HG03558 (cell line): Measurements from ENCODE around the gene SLC26A8.
"Not testable (repeated sequence)": the region's sequence is repeated elsewhere in the genome, so short reads cannot be mapped to it uniquely, and the experiment has no call there.

Source experiments
- ATAC-seq: cut with Tn5 transposase; IDR thresholded peaks from one replicate; pipeline ENCODE4 v1.9.1; 2021; ENCODE audit warnings: moderate number of reproducible peaks; ENCODE audit not compliant: unreplicated experiment; ENCODE audit errors: extremely low read depth

The SLC26A8 gene

DNA sequence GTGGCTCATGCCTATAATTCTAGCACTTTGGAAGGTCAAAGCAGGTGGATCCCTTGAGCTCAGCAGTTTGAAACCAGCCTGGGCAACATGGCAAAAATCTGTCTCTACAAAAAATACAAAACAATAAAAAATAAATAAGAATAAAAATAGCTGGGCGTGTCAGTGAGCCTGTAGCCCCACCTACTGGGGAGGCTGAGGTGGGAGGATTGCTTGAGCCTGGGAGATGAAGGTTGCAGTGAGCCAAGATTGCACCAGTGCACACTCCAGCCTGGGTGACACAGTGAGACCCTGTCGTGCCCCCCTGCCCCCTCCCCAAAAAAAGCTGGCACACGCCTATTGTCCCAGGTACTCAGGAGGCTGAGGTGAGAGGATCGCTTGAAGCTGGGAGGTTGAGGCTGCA lies 68.5 kb downstream of the SLC26A8 start:
- no peak for ATAC-seq

DNA sequence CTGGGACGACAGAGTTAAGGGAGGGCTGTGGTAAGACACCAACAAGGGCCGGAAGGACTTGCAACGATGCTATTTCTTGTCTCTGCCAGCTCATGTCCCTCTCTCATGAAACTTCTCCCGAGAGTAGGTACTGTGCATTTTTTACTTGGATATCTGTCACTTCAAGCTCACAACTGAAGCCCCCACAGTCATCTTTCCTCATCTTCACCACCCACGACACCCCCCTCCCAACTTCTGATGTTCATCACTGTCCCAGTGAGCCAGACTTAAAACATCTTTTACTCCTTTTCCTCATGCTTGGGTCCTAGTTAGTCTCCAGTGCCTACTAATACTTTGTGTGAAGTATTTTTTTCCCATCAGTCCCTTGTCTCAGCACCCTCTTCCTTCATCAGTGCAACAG lies 68.9 kb downstream of the SLC26A8 start:
- no peak for ATAC-seq

DNA sequence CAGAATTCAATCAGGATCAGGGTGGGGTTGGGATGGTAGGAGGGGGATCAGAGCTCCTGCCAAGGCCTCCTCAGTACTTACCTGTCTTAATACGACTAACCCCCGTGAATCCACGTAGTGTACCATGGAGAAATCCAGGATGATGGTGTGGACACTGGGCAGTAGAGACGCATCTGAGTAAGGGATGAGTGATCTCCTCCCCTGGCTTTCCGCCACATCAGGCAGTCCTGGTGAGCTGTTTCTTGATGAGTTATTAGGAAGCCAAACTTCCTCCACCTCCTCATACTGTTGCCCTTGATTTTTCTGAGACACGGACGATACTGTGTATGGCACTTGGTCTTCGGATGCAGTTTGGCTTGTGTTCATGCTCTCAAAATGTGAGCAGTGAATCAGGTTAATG lies 69.4 kb downstream of the SLC26A8 start:
- ATAC-seq: no peak

DNA sequence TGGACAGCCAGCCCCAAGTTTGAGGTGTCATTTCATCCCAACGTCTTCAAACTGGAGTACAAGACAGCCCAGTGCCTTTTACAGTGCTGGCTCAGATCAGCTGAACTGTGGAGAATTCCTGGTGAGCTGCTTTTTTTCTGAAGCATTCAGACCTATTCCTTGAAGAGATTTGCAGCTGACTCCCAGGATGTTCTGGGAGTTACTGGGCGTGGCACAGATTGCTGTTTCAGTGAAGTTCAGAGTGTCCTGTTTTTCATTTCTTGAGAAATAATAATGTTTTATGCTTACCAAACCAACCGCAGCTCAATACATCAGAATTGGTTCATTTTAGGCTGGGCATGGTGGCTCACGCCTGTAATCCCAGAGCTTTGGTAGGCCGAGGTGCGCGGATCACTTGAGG lies 70.1 kb downstream of the SLC26A8 start:
- no peak for ATAC-seq

DNA sequence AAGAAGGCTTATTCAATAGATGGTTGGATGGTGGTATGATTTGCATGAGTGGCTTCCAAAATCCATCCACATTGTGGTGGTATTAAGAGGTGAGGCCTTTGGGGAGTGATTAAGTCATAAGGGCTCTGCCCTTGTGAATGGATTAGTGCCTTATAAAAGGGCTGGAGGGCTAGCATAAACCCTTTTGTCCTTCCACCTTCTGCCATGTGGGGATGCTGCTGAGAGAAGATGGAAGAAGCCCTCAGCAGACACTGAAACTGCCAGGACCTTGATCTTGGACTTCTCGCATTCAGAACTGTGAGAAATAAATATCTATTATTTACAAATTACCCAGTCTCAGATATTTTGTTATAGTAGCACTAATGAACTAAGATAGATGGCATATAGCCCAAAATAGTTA lies 75.7 kb downstream of the SLC26A8 start:
- no peak for ATAC-seq

DNA sequence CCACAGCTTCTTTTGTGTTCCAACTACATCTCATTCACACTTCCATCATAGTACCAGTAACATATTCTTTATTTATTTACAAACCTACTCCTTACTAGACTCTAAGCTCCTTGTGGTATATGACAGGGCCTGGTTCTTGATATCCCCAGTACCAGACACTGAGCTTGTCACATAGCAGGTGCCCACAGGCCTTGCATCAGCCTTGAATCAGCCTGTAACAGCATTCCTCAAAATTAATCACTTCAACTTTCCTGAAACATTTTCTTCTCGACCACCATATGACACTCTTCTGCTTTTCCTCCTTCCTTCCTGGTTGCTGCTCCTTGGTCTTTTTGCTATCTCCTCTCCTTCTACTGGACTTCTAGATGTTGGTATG lies 78.8 kb downstream of the SLC26A8 start:
- ATAC-seq: no peak

DNA sequence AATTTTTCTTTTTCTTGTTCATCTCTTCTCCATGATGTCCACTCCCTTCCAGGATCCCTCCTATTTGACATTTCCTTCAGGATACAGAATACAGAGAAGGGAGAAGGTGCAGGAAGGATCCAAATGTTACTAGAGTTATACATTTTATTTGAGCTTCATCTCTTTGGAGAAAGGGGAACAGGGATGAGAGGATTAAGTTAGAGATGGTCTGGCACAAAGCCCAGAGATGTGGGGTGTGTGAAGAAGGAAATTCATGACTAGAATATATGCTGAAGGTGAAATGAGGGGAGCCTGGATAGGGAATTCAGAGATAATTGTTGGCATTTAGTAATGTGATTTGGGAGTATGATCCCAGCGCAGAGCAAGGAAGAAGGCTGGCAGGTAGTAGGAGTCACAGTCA lies 81.1 kb downstream of the SLC26A8 start:
- ATAC-seq: no peak

DNA sequence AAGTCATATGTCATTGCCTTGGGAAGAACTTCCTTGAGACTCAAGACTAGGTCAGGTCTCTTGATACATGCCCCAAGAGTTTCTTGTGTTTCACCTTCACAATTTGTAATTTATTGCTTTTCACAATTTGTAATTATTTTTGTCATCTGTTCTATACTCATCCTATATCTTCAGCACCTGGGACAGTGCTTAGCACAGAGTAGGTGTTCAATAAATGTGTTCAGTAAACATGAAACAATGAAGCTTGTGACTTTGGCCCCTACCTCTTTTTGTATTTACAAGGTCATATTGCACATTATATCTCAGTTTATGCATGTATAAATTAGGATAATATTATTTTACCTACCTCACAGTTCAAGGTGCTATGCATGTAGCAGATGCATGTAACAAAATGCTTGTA lies 82.1 kb downstream of the SLC26A8 start:
- ATAC-seq: no peak

DNA sequence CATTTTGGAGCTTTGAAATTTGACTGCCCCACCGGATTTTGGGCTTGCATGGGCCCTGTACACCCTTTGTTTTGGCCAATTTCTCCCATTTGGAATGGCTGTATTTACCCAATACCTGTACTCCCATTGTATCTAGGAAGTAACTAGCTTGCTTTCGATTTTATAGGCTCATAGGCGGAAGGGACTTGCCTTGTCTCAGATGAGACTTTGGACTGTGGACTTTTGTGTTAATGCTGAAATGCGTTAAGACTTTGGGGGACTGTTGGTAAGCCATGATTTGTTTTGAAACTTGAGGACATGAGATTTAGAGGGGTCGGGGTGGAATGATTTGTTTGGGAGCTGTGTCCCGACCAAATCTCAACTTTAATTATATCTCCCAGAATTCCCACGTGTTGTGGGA lies 83.3 kb downstream of the SLC26A8 start:
- ATAC-seq: not testable (repeated sequence)

DNA sequence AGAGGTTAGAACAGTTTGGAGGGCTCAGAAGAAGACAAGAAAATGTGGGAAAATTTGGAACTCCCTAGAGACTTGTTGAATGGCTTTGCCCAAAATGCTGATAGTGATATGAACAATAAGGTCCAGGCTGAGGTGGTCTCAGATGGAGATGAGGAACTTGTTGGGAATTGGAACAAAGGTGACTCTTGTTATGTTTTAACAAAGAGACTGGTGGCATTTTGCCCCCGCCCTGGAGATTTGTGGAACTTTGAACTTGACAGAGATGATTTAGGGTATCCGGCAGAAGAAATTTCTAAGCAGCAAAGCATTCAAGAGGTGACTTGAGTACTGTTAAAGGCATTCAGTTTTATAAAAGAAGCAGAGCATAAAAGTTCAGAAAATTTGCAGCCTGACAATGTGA lies 84.4 kb downstream of the SLC26A8 start:
- not testable (repeated sequence) for ATAC-seq

DNA sequence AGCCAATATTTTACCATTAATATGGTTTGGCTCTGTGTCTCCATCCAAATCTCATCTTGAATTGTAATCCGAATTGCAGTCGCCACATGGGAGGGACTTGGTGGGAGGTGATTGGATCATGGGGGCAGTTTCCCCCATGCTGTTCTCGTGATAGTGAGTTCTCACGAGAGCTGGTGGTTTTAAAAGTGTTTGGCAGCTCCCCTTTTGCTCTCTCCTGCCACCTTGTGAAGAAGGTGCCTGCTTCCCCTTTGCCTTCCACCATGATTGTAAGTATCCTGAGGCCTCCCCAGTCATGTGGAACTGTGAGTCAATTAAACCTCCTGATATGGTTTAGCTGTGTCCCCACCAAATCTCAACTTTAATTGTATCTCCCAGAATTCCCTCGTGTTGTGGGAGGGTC lies 85.2 kb downstream of the SLC26A8 start:
- ATAC-seq: not testable (repeated sequence)

DNA sequence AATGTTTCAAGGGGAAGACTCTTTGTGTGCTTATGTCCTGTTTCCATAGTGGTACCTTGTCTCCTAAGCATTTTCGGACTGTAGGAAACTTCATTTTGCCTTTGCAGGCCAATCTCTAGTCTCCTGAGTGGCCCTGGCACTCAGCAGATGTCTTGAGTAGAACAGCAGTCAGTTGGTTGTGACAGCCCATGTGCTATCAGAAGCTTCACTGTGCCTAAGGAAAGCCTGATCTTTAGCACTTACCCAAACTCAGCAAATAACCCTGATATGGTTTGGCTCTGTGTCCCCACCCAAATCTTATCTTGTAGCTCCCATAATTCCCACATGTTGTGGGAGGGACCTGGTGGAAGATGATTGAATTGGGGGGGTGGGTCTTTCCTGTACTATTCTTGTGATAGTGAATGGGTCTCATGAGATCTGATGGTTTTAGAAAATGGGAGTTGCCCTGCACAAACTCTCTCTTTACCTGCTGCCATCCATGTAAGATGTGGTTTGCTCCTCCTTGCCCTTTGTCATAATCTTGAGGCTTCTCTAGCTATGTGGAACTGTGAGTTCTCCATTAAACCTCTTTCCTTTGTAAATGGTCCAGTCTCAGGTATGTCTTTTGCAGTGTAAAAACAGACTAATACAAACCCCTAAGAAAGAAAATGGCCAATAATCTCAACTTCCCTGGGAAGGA lies 87.6 kb downstream of the SLC26A8 start:
- no peak for ATAC-seq

DNA sequence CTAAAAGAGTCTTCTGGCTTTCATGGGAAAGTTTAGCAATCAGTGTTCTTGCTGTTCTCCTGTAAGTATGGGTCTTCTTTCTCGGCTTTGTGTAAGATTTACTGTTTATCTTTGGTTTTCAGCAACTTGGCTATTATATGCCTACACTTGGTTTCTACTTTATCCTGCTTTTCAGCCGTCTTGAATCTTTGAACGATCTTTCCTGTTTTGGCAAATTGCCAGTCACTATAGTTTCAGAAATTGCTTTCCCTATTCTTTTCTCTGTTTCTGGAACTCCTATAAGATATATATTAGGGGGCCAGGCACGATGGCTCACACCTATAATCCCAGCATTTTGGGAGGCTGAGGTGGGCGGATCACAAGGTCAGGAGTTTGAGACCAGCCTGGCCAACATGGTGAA lies 89.0 kb downstream of the SLC26A8 start:
- no peak for ATAC-seq

DNA sequence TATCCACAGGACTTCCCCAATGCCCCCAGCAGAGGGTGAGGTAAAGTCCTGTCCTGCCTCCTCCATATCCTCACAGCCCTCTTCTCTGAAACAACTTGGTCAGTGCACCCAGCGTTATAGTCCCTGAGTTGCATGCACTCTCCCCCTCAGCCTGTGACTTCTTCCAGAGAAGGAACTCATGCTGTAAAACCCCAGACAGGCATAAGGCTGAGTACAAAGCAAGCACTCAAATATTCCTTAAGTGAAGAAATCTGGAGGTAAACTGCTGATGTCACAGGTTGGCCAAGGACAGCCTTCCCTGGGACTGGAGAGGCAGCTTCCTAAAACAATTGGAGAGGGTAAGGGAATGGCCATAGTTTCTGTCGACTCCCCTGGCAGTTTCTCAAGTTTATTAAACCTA lies 90.6 kb downstream of the SLC26A8 start:
- ATAC-seq: no peak

DNA sequence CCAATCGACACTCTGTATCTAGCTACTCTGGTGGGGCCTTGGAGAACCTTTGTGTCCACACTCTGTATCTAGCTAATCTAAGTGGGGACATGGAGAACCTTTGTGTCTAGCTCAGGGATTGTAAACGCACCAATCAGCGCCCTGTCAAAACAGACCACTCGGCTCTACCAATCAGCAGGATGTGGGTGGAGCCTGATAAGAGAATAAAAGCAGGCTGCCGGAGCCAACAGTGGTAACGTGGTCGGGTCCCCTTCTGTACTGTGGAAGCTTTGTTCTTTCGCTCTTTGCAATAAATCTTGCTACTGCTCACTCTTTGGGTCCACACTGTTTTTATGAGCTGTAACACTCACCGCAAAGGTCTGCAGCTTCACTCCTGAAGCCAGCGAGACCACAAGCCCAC lies 92.6 kb downstream of the SLC26A8 start:
- ATAC-seq: not testable (repeated sequence)

DNA sequence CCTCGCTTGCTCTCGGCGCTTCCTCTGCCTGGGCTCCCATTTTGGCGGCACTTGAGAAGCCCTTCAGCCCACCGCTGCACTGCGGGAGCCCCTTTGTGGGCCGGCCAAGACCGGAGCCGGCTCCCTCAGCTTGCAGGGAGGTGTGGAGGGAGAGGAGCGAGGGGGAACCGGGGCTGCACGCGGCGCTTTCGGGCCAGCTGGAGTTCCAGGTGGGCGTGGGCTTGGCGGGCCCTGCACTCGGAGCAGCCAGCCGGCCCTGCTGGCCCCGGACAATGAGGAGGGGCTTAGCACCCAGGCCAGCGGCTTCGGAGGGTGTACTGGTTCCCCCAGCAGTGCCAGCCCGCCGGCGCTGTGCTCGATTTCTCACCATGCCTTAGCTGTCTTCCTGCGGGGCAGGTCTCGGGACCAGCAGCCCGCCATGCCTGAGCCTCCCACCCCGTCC lies 93.3 kb downstream of the SLC26A8 start:
- no peak for ATAC-seq

DNA sequence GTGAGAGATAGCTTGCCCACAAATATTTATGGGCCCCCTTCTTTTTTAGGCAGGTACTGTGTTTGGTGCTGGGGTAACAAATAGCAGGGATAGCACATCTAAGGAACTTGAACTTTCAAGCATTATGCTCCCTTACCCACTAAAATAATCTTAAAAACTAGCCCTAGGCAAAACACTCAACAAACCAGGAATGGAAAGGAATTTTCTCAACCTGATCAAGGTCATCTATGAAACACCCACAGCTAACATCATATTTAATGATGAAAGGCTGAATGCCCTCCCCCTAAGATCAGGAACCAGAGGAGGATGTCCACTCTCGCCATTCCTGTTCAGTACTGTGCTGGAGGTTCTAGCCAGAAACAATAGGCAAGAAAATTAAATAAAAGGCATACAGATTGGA lies 94.8 kb downstream of the SLC26A8 start:
- ATAC-seq: no peak

DNA sequence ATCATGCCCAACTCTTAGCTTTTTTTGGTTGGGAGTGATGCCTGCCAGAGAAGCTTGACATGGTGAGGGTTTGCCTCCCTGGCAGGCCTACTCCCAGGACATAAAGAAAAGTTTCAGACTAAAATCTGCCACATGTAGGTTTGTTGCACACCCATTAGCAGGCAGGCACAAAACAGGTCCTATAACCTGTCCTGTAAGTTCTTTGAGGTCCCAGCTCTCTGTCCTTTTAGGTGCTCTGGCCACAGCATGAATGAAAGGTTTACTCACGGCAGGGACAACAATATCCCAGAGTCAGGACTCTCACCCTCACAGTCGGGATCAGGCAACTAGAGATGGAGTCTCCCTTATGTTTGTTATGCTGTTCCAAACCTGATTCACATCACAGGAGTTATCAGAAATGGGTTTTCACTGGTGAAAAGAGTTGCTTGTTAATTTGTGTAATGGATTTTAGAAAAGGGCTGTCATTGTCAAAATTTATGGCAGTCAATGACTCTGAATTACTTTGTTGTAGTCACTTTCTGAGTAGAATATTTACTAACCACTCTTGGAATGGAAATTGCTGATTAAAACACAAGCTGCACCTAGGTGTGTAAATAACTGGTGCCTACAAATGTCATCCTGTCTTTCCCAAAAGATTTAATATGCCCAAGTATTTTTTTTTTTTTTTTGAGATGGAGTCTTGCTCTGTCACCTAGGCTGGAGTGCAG lies 97.8 kb downstream of the SLC26A8 start:
- ATAC-seq: no peak

DNA sequence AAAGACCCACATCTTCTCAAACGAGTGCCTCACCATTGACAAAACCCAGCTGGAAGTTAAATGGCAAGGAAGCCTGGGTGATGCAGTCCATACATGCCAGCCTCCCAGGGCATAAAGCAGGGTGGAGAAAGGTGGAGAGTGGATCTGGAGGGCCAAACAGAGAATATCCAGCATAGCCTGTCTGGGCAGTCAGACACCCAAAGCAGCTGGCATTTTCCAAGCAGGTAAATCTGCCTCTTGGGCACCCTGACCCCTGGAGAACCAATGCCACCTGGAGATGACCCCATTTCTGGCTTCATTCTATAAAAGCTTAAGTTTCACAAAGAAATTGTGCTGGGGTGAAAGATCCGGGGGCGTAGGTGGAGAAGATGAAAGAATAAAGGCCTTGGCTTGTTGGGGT lies 98.5 kb downstream of the SLC26A8 start:
- no peak for ATAC-seq

DNA sequence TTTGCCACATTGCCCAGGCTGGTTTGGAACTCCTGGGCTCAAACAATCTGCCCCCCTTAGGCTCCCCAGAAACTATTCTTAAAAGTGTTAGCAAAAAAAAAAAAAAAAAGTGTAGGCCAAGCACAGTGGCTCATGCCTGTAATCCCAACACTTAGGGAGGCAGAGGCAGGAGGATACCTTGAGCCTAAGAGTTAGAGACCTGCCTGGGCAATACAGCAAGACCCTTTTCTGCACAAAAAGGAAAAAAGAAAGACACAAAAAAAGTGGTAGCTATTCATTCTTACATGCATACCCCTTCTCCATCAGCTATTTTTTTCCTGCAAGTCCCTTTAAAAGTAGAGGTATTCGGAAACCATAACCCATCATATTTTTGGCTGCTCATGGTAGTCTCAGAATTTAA lies 100.3 kb downstream of the SLC26A8 start:
- ATAC-seq: no peak

DNA sequence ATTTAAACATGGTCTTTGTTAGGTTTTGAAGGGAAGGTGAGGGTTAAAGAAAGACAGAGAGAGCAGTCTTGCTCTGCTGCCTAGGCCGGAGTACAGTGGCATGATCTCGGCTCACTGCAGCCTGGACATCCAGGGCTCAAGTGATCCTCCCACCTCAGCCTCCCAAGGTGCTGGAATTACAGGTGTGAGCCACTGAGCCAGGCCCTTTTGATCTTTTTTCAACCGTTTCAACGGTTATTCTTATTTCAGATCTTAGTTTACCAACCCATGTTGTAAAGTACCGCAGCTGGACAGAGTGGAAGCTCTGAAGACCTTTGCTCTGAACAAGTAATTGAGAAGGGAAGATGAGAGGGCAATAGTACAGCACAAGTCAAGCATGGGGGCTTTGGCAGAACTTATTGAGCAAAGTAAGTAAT lies 102.3 kb downstream of the SLC26A8 start:
- no peak for ATAC-seq
